ENCODE results near the gene UBE2G2.

The UBE2G2 gene

DNA sequence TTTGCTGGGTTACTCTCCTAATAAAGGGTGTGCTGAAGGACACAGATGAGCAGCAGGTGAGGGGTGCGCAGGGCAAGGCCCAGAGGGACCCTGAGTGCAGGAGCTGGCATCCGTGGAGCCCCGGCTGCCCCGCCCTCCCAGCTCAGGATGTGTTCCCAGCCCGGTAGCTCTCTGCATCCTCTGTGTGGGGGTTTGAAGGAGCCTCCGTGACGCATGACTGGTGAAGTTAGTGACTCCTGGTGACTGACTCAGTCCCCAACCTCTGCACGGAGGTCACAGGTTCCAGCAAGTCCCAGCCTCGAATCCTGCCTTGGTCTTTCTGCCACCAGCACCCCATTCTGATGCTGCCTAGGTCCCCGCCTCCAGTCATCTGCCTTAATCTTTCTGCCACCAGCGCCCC is 68.7 kb downstream of the UBE2G2 start:
- no peak for DNase-seq (ENCODE audit: extremely low read depth in 1 of 2, low read depth in 1 of 2)

DNA sequence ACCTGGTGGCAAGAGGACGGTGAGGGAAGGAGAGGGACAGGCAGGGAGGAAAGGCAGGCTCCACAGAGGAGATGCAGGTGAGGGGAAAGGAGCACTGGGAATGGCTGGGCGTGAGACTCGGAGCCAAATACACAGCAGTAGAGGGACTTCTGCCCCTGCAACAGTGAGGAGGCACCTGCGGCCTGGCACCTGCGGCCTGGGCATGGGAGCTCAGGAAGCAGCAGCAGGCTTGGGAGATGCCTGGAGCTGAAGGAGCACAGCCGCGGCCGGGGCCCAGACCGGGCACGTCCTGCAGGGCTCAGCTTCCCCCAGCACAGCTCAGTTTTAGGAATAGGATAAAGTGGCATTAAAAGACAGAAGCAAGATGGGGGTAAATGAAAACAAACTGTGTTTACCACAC is 69.4 kb downstream of the UBE2G2 start:
- no peak for DNase-seq (ENCODE audit: extremely low read depth in 1 of 2, low read depth in 1 of 2)

DNA sequence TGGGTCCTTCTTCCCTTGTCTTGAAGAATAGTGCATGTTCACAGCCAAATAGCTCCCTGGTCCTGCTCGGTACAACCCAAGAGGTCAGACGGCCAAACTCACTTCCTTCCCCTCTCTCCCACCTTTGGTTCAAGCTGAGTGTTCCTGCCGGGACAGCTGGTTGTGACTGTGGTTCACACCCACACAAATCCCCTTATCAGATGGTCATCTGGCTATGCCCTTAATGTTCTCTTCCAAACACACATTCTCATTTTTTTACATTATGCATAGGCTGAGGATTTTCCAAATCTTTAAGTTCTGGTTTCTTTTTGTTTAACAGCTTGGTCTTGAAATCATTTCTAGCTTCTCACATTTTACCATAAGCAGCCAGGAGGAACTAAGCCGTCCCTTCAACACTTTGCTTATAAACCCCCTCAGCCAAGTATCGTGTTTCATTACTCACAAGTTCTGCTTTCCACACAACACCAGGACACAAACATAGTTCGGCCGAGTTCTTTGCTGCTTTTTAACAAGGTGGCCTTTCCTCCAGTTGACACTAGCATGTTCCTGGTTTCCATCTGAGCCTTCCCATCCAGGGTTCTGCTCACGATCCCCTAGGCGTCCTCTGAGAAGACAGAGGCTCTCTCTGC is 70.6 kb downstream of the UBE2G2 start:
- no peak for DNase-seq (ENCODE audit: extremely low read depth in 1 of 2, low read depth in 1 of 2)

DNA sequence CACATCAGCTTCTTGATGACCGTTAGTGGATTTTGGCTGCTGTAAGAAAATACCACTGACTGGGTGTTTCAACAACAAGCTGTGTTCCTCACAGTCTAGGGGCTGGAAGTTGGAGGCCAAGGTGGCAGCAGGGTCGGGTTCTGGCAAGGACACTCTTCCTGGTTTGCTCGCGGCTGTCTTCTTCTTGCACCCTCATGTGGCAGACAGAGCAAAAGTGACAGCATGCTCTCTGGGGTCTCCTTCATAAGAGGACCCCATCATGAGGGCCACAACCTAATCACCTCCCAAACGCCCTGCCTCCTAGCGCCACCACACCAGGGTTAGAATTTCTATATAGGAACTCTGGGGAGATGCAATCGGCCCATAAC is 71.6 kb downstream of the UBE2G2 start:
- no peak for DNase-seq (ENCODE audit: extremely low read depth in 1 of 2, low read depth in 1 of 2)

DNA sequence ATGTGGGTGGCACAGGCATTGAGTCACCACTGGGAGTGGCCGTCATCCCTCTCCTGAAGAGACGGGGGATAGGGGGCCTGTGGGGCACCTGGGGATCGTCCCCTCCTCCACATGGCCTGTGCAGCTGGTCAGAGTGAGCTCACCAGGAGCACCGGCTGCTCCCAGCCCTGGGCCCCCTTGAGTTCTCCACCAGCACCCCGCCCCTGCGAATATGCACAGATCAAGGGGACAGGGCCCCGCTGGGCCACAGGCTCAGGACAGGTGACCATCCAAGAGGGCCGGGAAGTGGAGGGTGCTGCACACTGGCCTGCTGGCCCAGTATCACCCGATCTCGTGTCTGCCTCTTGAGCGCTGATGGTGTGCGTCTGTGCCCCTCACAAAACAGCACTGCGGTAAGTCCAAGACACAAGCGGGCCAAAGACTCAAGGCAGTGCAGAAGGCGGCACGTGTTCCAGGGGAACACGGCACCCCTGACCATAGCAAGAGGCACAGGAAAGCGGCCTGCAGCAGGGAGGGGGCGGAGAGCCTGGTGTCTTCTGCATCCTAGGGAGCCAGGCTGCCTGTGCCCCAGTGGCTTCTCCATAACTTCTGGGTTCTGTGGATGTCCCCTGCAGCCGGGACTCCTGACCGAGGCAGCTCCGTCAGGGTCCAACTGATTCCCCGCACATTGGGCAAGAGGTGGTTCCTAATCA is 72.1 kb downstream of the UBE2G2 start:
- DNase-seq (ENCODE audit: extremely low read depth in 1 of 2, low read depth in 1 of 2): no peak

DNA sequence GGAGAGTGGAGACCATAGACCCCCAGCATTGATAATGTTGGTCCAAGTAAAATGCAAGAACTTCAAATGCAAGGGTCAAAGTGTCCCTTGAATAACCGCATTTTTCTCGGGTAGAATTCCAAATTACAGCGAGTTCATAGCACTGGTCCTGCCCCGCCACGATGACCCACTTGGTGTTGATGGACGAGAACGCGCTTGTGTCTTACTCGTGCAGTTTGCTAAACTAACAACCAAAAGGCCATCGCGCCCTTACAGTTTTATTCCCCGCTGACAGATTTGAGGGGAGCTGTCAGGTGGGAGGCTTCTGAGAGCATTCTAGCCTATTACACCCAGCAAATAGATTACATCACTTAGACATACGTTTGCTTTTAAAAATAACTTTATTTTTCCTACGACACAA is 72.9 kb downstream of the UBE2G2 start:
- DNase-seq (ENCODE audit: extremely low read depth in 1 of 2, low read depth in 1 of 2): no peak

DNA sequence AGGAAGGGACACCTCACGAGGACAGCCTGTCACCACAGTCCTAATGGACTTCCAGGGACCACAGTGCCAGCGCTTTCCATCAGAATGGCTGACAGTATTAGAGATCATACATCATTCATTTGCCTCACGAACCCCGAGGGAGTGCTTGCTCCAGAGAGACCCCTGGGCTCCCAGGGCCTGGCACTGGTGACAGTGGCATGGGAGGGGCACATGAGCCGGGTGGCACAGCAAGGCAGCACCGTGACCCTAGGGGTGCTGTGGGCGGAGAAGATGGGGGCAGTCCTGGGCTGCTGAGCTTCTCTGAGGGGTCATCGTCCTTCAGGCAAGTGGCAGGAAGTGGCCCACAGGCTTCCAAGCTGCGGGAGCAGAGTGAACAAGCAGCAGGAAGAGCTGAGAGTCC is 73.9 kb downstream of the UBE2G2 start:
- no peak for DNase-seq (ENCODE audit: extremely low read depth in 1 of 2, low read depth in 1 of 2)

DNA sequence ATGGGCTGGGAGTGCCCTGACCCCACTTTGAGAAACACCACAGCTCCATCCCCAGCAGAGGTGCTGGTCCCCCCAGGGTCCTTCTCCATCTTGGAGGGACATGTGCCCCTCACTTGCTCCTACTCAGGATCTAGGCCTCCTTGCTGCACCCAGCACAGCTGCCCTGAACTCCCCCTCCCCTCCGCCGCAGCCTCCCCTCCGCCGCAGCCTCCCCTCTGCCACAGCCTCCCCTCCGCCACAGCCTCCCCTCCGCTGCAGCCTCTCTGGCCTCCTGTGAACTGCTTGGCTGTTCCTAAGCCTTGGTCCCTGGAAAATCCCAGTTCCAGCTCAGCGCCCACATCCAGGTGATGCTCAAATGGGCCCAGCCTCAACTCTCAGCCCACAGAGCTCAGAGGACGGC is 74.3 kb downstream of the UBE2G2 start:
- DNase-seq (ENCODE audit: extremely low read depth in 1 of 2, low read depth in 1 of 2): no peak

DNA sequence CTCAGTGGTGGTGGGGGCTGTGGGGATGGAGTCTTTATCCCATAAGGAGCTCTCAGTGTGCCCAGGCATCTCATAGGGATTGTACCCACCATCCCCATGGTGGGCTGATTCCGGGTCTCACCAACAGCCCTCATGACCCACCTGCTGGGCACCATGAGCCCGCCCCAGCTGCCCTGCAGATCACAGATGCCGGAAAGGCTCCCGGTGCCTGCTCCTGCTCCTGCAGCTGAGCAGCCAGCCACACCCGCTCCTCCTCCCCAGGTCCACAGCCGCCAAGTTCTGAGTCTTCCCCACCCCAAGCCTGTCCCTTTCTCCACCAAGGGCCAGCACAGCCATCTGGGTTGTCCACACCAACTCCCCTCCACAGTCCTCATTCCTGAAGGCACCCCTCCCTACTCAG is 74.8 kb downstream of the UBE2G2 start:
- no peak for DNase-seq (ENCODE audit: extremely low read depth in 1 of 2, low read depth in 1 of 2)

DNA sequence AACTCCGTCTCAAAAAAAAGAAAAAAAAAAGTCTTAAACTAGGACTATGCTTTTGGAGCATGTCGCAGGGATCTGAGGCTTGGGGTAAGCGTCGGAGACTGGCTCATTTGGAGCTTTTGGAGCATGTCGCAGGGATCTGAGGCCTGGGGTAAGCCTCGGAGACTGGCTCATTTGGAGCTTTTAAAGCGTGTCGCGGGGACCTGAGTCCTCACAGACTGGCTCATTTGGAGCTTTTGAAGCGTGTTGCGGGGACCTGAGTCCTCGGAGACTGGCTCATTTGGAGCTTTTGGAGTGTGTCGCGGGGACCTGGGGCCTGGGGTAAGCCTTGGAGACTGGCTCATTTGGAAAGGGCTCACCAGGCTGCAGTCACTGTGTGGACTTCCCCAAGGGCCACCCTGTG is 76.7 kb downstream of the UBE2G2 start:
- no peak for DNase-seq (ENCODE audit: extremely low read depth in 1 of 2, low read depth in 1 of 2)

DNA sequence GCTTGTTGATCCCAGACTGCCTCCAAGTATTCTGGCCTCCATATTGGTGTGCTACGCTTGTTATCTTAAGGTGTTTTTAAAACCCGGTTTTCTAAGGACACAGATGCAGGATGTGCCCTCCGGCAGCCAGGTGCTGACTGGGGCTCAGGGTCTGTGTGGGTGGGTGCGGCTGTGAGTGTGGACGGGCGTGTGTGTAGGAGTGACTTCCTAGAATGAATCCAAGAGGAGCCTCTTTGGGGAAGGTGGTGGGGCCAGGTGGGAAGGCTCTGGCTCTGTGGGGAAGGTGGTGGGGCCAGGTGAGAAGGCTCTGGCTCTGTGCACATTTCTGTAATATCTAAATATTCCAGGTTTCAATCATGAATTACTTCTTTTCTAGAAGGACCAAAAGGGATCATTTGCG is 77.4 kb downstream of the UBE2G2 start:
- DNase-seq (ENCODE audit: extremely low read depth in 1 of 2, low read depth in 1 of 2): no peak

DNA sequence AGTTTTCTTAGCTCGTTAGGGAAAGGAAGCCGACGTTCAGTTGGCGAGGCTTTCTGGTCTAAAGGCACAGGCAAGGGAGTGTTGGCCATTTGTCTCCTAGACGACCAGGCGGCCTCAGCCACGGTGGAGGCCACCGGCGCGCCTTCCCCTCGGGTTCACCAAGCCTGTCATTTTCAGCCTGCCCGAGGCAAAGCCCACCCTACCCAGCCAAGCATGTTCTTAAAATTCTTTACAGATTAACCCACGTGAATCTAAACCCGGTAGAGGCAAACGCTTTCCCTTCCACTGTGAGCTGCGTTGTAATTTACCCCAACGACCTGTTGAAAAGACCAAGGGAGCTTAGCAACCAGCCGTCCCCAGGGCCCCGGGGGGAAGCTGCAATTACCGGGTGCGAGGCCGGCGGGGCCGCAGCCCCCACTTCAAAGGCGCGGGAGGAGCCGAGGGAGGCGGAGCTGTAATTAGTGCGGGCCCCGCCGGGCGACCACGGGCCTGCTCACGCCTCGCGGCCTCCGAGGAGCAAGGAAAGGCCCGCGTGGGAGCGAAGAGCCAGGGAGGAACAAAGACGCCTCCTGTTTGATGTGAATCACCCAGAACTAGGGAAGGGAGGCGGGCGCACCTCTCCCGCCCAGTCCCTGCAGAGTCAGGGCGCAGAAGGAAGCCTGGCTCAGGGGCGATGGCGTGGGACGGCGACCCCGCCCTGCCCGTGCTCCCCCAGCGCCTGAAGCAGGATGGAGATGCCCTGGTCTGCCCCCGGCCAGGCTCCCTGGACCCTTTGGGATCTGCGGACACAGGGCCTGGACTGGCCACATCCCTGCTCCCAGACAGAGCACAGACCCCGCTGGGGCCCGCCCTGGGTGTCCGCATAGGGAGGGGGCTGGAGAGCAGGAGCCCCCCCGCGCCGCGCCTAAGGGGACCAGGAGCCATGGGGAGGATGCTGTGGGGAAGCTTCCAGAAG is 78.2 kb downstream of the UBE2G2 start:
- no peak for DNase-seq (ENCODE audit: extremely low read depth in 1 of 2, low read depth in 1 of 2)

DNA sequence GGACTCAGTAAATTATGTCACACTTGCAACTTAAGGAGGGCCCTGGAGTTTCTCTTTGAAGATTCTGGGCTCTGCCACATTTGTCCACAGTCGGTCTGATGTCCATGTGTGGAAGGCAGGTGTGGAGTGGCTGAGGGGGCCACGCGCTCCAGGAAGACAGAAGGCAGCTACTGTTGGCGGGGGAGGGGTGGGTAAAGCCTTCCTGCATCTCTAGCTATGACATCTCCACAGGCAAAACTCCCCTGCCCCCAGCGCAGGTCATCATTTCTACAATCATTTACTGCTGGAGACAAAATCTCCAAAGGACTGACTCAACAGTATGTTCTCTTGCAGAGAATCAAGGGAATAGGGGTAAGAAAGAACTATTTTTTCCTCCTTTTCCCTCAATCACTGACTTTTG is 78.9 kb downstream of the UBE2G2 start:
- DNase-seq (ENCODE audit: extremely low read depth in 1 of 2, low read depth in 1 of 2): no peak

DNA sequence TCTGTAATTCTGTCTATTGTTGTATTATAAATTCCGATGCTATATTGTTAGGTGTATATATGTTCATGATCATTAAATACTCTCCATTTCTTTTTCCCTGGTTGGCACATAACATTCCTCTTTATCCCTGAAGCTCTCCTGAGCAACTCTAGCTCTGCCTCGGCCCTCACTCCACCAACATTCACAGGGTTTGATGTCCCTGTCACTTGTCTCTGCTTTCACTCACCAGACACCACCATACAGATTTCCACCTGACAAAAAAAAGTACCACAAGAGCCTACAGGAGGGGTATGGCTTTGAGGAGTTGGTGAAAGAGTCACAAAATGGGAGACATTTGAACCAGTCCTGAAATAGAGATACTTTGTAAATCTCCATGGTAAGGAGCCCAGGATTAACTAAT is 81.5 kb downstream of the UBE2G2 start:
- DNase-seq (ENCODE audit: extremely low read depth in 1 of 2, low read depth in 1 of 2): no peak

Measured in activated CD8-positive, alpha-beta memory T cell treated with anti-CD3 and anti-CD28 coated beads for 1 hour (primary cell).